ENCODE results near the gene UCN3.

Gene UCN3

GRCh38 chr10:5325076-5325475, 39.7 kb upstream of the UCN3 start:
- in situ Hi-C loops (cut with MboI; ENCODE audit: low pct_unique_long_range_greater_than_20kb, low sequenced_read_pairs, unreplicated experiment): no loop called here
- no peak for DNase-seq (ENCODE audit: low spot score)
- no peak for TF ChIP-seq CTCF (IDR thresholded peaks at IDR 0.05; ENCODE audit: extremely low read depth, insufficient read depth, missing control alignments)

- DNase-seq (ENCODE audit: low spot score): no peak
- TF ChIP-seq CTCF (IDR thresholded peaks at IDR 0.05; ENCODE audit: extremely low read depth, insufficient read depth, missing control alignments): no peak
- in situ Hi-C loops (cut with MboI; ENCODE audit: low pct_unique_long_range_greater_than_20kb, low sequenced_read_pairs, unreplicated experiment): no loop called here
These were observed 30.4 kb upstream of the UCN3 start for GRCh38 chr10:5334196-5334880.

- DNase-seq (ENCODE audit: low spot score): no peak
- in situ Hi-C loops (cut with MboI; ENCODE audit: low pct_unique_long_range_greater_than_20kb, low sequenced_read_pairs, unreplicated experiment): no loop called here
- no peak for TF ChIP-seq CTCF (IDR thresholded peaks at IDR 0.05; ENCODE audit: extremely low read depth, insufficient read depth, missing control alignments)
These were observed 26.8 kb upstream of the UCN3 start for GRCh38 chr10:5338010-5338409.

GRCh38 chr10:5343092-5343491, 21.7 kb upstream of the UCN3 start:
- TF ChIP-seq CTCF (IDR thresholded peaks at IDR 0.05; ENCODE audit: extremely low read depth, insufficient read depth, missing control alignments): no peak
- in situ Hi-C loops (cut with MboI; ENCODE audit: low pct_unique_long_range_greater_than_20kb, low sequenced_read_pairs, unreplicated experiment): no loop called here
- DNase-seq (ENCODE audit: low spot score): no peak

- in situ Hi-C loops (cut with MboI; ENCODE audit: low pct_unique_long_range_greater_than_20kb, low sequenced_read_pairs, unreplicated experiment): no loop called here
- TF ChIP-seq CTCF (IDR thresholded peaks at IDR 0.05; ENCODE audit: extremely low read depth, insufficient read depth, missing control alignments): no peak
- DNase-seq (ENCODE audit: low spot score): no peak
These were observed 21.2 kb upstream of the UCN3 start for GRCh38 chr10:5343561-5343960.

GRCh38 chr10:5343979-5344378, 20.8 kb upstream of the UCN3 start:
- TF ChIP-seq CTCF (IDR thresholded peaks at IDR 0.05; ENCODE audit: extremely low read depth, insufficient read depth, missing control alignments): no peak
- no peak for DNase-seq (ENCODE audit: low spot score)
- in situ Hi-C loops (cut with MboI; ENCODE audit: low pct_unique_long_range_greater_than_20kb, low sequenced_read_pairs, unreplicated experiment): no loop called here

Measured in GM13977 (cell line).